GM23338 (cell line): ENCODE results near the gene OR2V2. TPM values are rescaled to one million over a fixed set of nuclear protein-coding genes. Genes with fewer than 3 reads are reported as not detected.
"Not testable (repeated sequence)": the region's sequence is repeated elsewhere in the genome, so short reads cannot be mapped to it uniquely, and the experiment has no call there.

Experiments
- ATAC-seq: fragments of 200-7000 bp; cut with Tn5 transposase; 3 replicates; pipeline ENCODE4 v1.9.1; 2020
- DNase-seq: peaks from one replicate; pipeline ENCODE4 v3.0.0-alpha.2; 2015; ENCODE audit warnings: low spot score
- H2AFZ ChIP-seq: fragments of 200-600 bp; sonication (generic); 2 replicates; pipeline ENCODE4 v1.8.0; 2016; ENCODE audit warnings: antibody characterized with exemption, mild to moderate bottlenecking, moderate library complexity
- H3F3A ChIP-seq: fragments of 200-600 bp; sonication (generic); replicated peaks from 2 replicates; pipeline ENCODE4 v1.8.0; 2017; ENCODE audit warnings: antibody characterized with exemption, mixed run types, low read depth
- H3K27ac ChIP-seq: fragments of 200-600 bp; sonication (generic); 2 replicates; pipeline ENCODE4 v1.6.1; 2016; ENCODE audit warnings: low read depth
- H3K27me3 ChIP-seq: fragments of 200-600 bp; sonication (generic); 2 replicates; pipeline ENCODE4 v1.8.0; 2016; ENCODE audit warnings: mild to moderate bottlenecking, mixed run types, moderate library complexity; ENCODE audit not compliant: insufficient read depth
- H3K36me3 ChIP-seq: fragments of 200-600 bp; sonication (generic); 2 replicates; pipeline ENCODE4 v1.8.0; 2016; ENCODE audit warnings: mild to moderate bottlenecking; ENCODE audit not compliant: insufficient read depth
- H3K4me1 ChIP-seq: fragments of 200-600 bp; sonication (generic); 2 replicates; pipeline ENCODE4 v1.8.0; 2016; ENCODE audit warnings: mild to moderate bottlenecking, moderate library complexity; ENCODE audit not compliant: insufficient read depth
- H3K4me2 ChIP-seq: fragments of 200-600 bp; sonication (generic); 2 replicates; pipeline ENCODE4 v1.7.1; 2017; ENCODE audit warnings: mixed run types
- H3K4me3 ChIP-seq: fragments of 200-600 bp; sonication (generic); 2 replicates; pipeline ENCODE4 v1.6.1; 2016; ENCODE audit warnings: mixed run types
- H3K79me2 ChIP-seq: fragments of 200-600 bp; sonication (generic); replicated peaks from 2 replicates; pipeline ENCODE4 v1.8.0; 2017; ENCODE audit warnings: mild to moderate bottlenecking; ENCODE audit not compliant: insufficient read depth
- H3K9me2 ChIP-seq: fragments of 200-600 bp; sonication (generic); 2 replicates; pipeline ENCODE4 v1.8.0; 2017; ENCODE audit not compliant: insufficient read depth
- H4K20me1 ChIP-seq: fragments of 200-600 bp; sonication (generic); replicated peaks from 2 replicates; pipeline ENCODE4 v1.8.0; 2017; ENCODE audit warnings: mild to moderate bottlenecking; ENCODE audit not compliant: insufficient read depth
- H3K27ac Mint-ChIP-seq: 2 replicates; pipeline ENCODE4 v1.8.0; 2020; ENCODE audit warnings: inconsistent platforms, mild to moderate bottlenecking, moderate library complexity, mixed read lengths
- H3K27me3 Mint-ChIP-seq: 3 replicates; pipeline ENCODE4 v1.8.0; 2022; ENCODE audit warnings: low read depth, mild to moderate bottlenecking, moderate library complexity, mixed read lengths, inconsistent platforms; ENCODE audit not compliant: insufficient read depth, poor library complexity
- H3K36me3 Mint-ChIP-seq: 3 replicates; pipeline ENCODE4 v1.8.0; 2021; ENCODE audit warnings: low read depth, mild to moderate bottlenecking, inconsistent platforms, moderate library complexity, mixed read lengths
- H3K4me1 Mint-ChIP-seq: 3 replicates; pipeline ENCODE4 v1.8.0; 2020; ENCODE audit warnings: mild to moderate bottlenecking, inconsistent platforms, mixed read lengths
- H3K4me3 Mint-ChIP-seq: 3 replicates; pipeline ENCODE4 v1.8.0; 2021; ENCODE audit warnings: moderate library complexity, mild to moderate bottlenecking, inconsistent platforms, mixed read lengths
- H3K9me3 Mint-ChIP-seq: 3 replicates; pipeline ENCODE4 v1.8.0; 2020; ENCODE audit warnings: moderate library complexity, mild to moderate bottlenecking, inconsistent platforms, mixed read lengths
- CREB1 ChIP-seq: fragments of 250-450 bp; sonication (Bioruptor Pico); IDR thresholded peaks from 2 replicates; pipeline ENCODE4 v1.5.0; 2020; ENCODE audit warnings: low read depth, mild to moderate bottlenecking, moderate library complexity
- EZH2 ChIP-seq: fragments of 200-600 bp; sonication (generic); IDR thresholded peaks from one replicate; pipeline ENCODE4 v1.8.0; 2017; ENCODE audit warnings: antibody characterized with exemption, mild to moderate bottlenecking, low read depth; ENCODE audit not compliant: unreplicated experiment
- EZH2phosphoT487 ChIP-seq: fragments of 200-600 bp; sonication (generic); IDR thresholded peaks from one replicate; pipeline ENCODE4 v1.8.1; 2018; ENCODE audit warnings: antibody characterized with exemption; ENCODE audit not compliant: unreplicated experiment
- JUNB ChIP-seq: IDR thresholded peaks from one replicate; pipeline ENCODE4 v1.6.1; 2016; ENCODE audit warnings: antibody characterized with exemption; ENCODE audit not compliant: unreplicated experiment
- POLR2AphosphoS5 ChIP-seq: IDR thresholded peaks from 2 replicates; pipeline ENCODE4 v1.6.1; 2016; ENCODE audit warnings: antibody characterized with exemption, low read depth
- REST ChIP-seq: IDR thresholded peaks from one replicate; pipeline ENCODE4 v1.6.1; 2018; ENCODE audit warnings: antibody characterized with exemption; ENCODE audit not compliant: unreplicated experiment
- STAT1 ChIP-seq: IDR thresholded peaks from one replicate; pipeline ENCODE4 v1.6.1; 2016; ENCODE audit warnings: antibody characterized with exemption; ENCODE audit not compliant: unreplicated experiment
- polyA plus RNA-seq: library from polyadenylated mRNA; unstranded; fragments of >200 nt; fragmentation: Nextera tagmentation; extraction: Ambion mirVana; gene quantifications from 2 replicates; pipeline ENCODE4 v1.2.1, GENCODE V29; 2016
- total RNA-seq: library from RNA; depleted of rRNA; stranded (reverse); fragments of >200 nt; shearing (Covaris generic); gene quantifications from 2 replicates; pipeline ENCODE4 v1.2.3, GENCODE V29; 2014

Gene OR2V2
- total and polyA plus RNA-seq, 2 experiments from 2014 or later = not detected

GRCh38 chr5:181129601-181130000 is 17.8 kb upstream of the OR2V2 start (continued):
- TF ChIP-seq REST (no peak), EZH2 (no peak), POLR2AphosphoS5 (no peak), STAT1 (no peak), JUNB (no peak), EZH2phosphoT487 (no peak), CREB1 (CRISPR knock-in tag) (no peak)

- H3K36me3 Mint-ChIP-seq, H2AFZ ChIP-seq, H3K27ac Mint-ChIP-seq, H3K9me2 ChIP-seq, H3K4me1 Mint-ChIP-seq, H3K27me3 ChIP-seq, H3F3A ChIP-seq, H3K9me3 Mint-ChIP-seq, H3K4me3 Mint-ChIP-seq, H3K4me2 ChIP-seq, ATAC-seq, H4K20me1 ChIP-seq, H3K36me3 ChIP-seq, DNase-seq, H3K79me2 ChIP-seq, H3K4me3 ChIP-seq, H3K27ac ChIP-seq, H3K4me1 ChIP-seq: not testable (repeated sequence)
- peaks cover 18% of the 10 kb centered on the region for H3K27me3 Mint-ChIP-seq
Measured at GRCh38 chr5:181130081-181130480, 17.3 kb upstream of the OR2V2 start.

- Histone ChIP-seq H2AFZ (no peak within 1 kb of the TSS), H3F3A (no peaks in the 10 kb centered on the region), H3K79me2 (no peaks in the 10 kb centered on the region), H4K20me1 (no peaks in the 10 kb centered on the region), H3K27me3 (no peaks in the 10 kb centered on the region), H3K36me3 (no peaks in the 10 kb centered on the region), H3K4me1 (0 out of 2 replicates have a peak, but pooled peaks cover 5% of the 10 kb centered on the region), H3K27ac (no peak within 1 kb of the TSS), H3K4me2 (no peak within 1 kb of the TSS), H3K4me3 (no peak within 1 kb of the TSS), H3K9me2 (no peaks in the 10 kb centered on the region)
- ATAC-seq = no peak
- TF ChIP-seq EZH2 (no peak), REST (no peak), STAT1 (no peak)
- Mint-ChIP-seq H3K4me3 (no peak within 1 kb of the TSS; the same call in 2 of the 3 replicates), H3K36me3 (no peaks in the 10 kb centered on the region; the same call in 2 of the 3 replicates), H3K27ac (no peak within 1 kb of the TSS), H3K9me3 (no peaks in the 10 kb centered on the region; the same call in 2 of the 3 replicates), H3K4me1 (peaks cover 2% of the 10 kb centered on the region; the same call in 2 of the 3 replicates), H3K27me3 (peaks cover 18% of the 10 kb centered on the region)
- no peak for DNase-seq
Measured at GRCh38 chr5:181130832-181131496, 16.4 kb upstream of the OR2V2 start, which contains the start of gene OR2V1. OR2V1 (minus strand) TSS chr5:181131169; CDS start chr5:181125304, 5,865 bp downstream.
